GM23248 (cell line): ENCODE measurements around the gene PCID2.

Experiments
- EZH2 ChIP-seq: fragments of 200-600 bp; sonication (generic); IDR thresholded peaks from 2 replicates; pipeline ENCODE4 v1.6.1; 2018; ENCODE audit warnings: antibody characterized with exemption, mild to moderate bottlenecking; ENCODE audit not compliant: insufficient read depth, poor library complexity, severe bottlenecking
- EZH2phosphoT487 ChIP-seq: fragments of 200-600 bp; sonication (generic); IDR thresholded peaks from 2 replicates; pipeline ENCODE4 v1.6.1; 2018; ENCODE audit warnings: antibody characterized with exemption, moderate library complexity, mild to moderate bottlenecking, low read depth; ENCODE audit not compliant: insufficient read depth

DNA sequence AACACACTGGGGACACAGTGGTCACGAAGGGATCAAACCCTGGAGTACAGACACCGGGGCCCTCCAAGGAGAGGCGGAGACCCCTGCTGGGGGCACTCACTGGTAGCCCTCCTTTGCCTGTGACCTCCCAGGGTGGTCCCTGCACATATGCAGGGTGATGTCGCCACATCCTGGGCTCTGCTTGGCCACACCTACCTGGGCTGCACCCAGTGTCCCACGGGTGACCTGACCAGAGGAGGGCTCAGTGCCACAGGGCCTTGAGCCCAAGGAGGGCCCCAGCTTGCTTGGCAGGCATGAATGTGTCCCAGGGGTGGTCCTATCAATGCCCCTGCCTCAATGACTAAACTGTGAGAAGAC lies 4.1 kb downstream of the PCID2 start:
- TF ChIP-seq EZH2phosphoT487, result no peak
- TF ChIP-seq EZH2, result no peak
